Measurements from ENCODE around the gene MBNL2.

MBNL2 gene

GRCh38 chr13:97255515-97256021 lies 33.4 kb downstream of the MBNL2 start:
- DNase-seq = no peak

DNA sequence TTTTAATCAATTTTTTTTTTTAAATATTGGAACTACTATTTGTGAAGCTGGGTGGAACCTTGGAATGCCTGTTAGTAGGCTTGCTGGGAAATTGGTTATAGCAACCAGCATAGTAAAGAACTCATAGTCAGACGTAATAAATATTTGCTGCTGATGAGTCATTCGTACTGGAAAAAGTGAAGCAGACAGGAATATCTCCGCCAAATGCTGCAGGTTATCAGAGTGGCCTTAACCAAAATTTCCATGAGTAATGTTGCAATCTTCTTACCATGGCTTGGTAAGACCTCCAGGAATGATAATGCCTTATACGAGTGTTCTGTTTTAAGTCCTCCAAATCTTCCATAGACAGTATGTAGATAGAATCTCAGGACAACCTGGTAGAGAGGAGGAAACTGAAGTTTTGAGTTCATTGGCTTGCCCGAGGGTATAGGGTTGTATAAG lies 34.2 kb downstream of the MBNL2 start:
- DNase-seq = no peak

DNA sequence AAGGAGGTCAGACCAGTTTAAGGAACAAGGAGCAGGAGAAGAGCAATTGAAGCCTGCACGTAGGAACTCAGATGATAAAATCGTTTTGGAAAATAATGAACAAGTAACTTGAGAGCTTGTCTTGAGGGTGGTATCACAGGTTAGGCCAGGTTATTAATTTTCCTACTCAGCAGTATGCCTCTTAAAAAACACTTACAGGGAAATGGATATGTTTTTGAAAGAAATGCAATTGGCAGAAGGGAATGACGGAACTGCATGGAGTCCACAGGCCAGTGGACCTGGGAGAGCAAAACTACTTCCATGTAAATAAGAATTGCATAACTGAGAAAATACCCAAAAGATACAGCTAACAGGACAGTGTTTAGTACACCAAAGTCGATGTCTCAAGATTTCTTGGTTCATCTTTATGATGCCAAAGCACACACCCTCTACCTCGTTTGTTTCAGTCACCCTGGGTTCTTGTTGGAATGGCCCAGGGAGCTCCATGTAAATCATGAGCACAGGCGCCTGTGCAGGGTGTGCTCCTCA lies 35.2 kb downstream of the MBNL2 start:
- DNase-seq = no peak

DNA sequence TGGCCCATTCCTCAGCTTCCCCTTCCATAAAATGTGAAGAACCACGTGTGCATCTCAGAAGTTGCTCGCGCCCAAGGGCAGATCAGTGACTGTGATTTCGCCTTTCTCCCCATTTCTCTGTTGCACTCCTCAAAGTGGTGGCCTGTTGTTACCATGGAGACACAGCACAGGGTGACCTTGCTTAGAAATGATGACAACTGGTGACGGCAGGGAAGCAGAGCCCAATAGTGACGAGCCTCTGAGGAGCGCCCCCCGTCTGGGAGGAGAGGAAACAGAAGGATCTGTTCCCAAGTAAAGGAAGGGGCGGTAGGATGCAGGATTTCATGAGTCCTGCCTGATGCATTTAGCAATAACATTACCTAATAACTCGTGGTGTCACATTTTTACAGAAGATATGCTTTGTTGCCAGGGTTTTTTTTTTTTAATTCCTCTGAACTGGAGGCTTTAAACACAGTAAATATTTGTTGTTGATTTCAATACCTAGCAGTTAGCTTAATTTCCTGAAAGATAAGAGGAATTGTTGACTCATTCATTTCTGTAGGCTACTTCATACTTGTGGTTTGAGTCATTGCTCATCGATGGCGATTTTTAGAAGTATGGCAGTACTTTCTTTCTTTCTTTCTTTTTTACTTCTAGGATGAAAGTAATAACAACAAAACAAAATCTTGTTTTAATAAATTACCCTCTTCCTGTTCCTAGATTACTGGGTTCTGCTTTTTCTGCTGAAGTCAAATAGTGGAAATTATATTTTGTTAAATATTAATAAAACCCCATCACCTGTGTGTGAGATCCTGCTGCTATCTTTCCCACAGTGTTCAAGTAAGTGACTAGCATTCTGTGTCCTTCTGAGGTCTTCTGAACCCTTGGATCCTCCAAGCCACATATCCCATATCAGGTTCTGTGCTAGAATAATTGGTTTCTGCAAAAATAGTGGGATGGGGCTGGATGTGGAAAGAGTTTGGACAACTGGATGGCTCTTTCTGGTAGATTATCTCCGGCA lies 36.0 kb downstream of the MBNL2 start:
- DNase-seq = no peak

DNA sequence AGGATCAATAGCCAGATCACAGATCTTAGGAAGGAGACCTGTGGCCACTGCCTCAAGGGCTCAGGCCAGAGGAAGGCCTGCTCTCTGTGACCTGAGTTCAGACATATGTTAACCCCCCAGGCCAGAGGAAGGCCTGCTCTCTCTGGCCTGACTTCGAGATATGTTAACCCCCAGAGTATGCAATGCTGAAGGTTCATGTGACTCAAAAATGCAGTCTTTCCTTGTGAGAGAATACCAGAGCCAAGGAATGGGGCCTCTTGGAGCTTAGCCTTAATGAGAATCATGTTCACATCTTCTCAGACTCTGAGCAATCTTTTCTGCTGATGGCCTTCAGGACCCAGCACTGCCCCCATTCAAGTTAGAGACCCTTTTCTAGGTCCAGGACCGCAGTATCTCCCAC lies 36.7 kb downstream of the MBNL2 start:
- DNase-seq = no peak

GRCh38 chr13:97259410-97259797 lies 37.3 kb downstream of the MBNL2 start:
- DNase-seq = no peak

DNA sequence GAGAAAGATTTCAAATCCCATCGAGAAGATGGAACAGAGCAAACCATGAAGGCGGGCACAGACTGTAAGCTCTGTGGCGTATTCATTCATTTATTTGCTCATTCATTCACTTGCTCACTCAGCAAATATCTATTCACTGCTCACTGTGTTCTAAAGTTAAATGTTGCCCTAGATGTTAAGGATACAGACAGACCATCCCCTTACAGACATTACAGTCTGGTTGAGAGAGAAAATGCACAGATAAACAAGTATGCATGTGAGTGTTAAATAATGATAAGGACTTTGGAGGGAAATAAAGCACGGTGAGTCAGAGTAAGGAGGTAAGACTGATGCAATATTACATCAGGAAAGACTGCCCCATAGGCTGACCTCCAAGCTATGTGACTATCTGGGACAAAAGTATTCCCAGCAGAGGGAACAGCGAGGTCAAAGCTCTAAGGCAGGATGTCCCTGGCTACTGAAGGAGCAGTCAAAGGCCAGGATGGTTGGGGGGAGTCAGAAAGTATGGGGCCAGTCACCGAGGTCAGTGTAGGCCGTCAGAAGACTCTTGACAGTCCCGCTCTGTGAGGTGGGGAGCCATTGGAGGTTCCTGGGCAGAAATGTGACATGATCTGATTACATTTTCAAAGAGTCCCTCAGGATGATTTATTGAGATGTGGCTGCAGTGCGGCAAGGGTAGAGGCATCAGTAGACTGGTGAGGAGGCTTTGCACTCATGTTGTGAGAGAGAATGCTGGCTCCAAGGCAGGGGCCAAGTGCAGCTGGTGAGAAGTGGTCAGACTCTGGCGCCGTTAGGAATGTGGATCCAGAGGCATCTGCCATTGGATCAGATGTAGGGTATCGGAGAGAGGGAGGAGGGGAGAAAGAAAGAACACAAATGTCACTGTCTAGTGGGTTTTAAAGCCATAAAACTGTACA lies 37.9 kb downstream of the MBNL2 start:
- DNase-seq = no peak

GRCh38 chr13:97261254-97262005 lies 39.3 kb downstream of the MBNL2 start:
- DNase-seq = peak; percentile 18

- DNase-seq = no peak
Observed at GRCh38 chr13:97262058-97262457, 39.9 kb downstream of the MBNL2 start.

DNA sequence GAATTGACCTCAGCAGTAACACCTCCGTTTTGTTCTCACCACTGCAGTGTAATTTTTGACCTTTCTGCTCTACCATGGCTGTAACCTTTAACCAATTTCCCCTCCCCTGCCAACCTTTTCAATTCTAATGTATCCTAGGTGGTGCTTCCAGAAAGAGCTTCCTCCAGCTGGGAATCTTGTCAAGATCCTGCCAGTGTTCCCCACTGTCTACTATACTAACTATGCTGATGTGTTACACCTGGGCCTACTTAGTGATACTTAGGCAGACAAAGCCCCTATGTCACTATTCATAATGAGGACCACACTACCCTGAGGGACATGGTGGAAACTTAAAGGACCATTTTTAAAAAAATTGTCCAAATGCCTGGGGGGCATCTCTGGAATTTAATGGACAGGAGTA lies 41.0 kb downstream of the MBNL2 start:
- no peak for DNase-seq

DNA sequence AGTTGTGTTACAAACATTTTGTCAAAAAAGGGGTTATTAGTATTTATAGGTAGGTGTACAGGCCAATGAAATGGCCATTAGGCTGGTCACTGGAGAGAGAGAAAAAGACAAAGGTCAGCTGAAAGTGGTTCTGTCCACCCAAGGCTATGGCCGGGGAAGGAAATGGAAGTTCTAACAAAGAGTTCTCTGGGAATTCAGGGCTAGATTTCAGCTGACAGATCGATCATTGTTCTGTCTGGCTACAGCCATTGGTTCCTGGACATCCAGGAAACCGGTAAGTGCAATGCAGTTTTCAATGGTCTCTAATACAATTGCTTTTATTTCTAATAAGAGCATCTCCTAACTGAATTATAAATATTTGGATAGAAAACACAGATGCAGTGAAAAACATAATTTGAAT lies 42.5 kb downstream of the MBNL2 start:
- DNase-seq = no peak

DNA sequence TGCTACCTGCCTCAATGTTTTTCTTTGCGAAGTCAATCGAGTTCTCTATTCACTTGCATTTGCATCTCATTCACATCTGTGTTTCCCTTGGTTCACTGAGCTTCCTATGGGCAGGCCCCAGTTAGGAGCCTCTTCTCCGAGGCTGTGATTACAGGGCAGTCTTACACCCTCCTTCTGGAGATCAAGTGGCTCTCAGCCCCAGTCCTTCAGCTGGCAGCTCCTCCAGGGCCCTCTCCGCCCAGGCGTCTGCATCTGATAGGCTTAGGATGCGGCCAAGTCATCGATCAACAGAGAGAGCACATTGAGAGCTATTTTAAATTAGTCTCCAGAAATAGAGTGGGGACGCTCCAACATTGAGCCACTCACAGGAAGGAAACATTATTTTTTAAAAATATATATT lies 44.2 kb downstream of the MBNL2 start:
- no peak for DNase-seq

GRCh38 chr13:97266772-97267417 lies 44.8 kb downstream of the MBNL2 start:
- DNase-seq = no peak

- no peak for DNase-seq
Observed at GRCh38 chr13:97267418-97268059, 45.4 kb downstream of the MBNL2 start.

GRCh38 chr13:97268772-97269171 lies 46.6 kb downstream of the MBNL2 start:
- DNase-seq = no peak

- no peak for DNase-seq
Observed at GRCh38 chr13:97269603-97270002, 47.5 kb downstream of the MBNL2 start.

GRCh38 chr13:97272526-97272925 lies 50.4 kb downstream of the MBNL2 start:
- DNase-seq = no peak

- no peak for DNase-seq
Observed at GRCh38 chr13:97273341-97273831, 51.3 kb downstream of the MBNL2 start.

DNA sequence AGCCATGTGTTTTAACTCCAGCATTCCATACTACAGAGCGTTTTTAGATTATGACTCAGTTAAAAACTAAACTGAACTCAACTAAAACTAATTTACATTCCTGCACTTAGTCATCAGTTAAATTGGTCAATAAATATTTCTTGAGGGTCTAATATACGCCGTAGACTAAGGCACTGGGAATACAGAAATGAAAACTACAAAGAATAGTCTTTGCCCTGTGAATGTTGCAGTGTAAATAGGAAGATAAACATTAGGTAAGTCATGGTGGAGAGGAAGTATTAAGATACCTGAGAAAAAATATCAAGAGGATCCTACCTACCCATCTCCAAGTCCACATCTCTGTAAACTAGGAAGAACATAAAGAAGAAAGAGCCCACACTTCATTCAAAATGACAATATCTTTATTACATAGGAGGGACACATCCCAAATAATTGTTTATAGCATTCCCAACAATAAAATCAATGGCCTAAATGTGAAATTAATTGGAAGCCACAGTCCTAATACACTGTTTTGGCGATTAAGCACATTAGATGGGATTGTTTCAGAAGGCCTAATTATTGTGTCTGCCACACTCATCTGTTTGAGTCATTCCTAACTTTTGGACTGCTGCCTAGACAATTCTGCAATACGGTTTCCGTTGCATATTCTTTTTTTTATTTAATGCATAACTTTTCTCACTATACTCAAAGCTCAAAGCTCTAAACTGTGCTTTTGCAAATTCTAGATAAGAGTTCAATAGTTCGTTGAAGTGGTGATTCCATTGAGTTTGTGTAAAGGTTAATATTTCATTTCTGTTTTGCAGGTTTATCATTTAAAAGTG lies 52.9 kb downstream of the MBNL2 start:
- no peak for DNase-seq

Data from CD4-positive, alpha-beta T cell treated with Interleukin-12 subunit alpha and Interleukin-12 subunit beta, for 1 hour (primary cell).